GF-D8 (cell line): ENCODE data around the gene FIP1L1.
"Not testable (repeated sequence)": the region's sequence is repeated elsewhere in the genome, so short reads cannot be mapped to it uniquely, and the experiment has no call there.

Source experiments
- DNase-seq: peaks from one replicate; lab custom pipeline; 2025; lab: John Stamatoyannopoulos, UW

The FIP1L1 gene

GRCh38 chr4:53376900-53377299, 541 bp upstream of the FIP1L1 start:
- DNase-seq, result no peak

GRCh38 chr4:53378171-53378482, 686 bp downstream of the FIP1L1 start:
- DNase-seq, result no peak

- no peak for DNase-seq
Observed at GRCh38 chr4:53380221-53380620, 2.8 kb downstream of the FIP1L1 start.

GRCh38 chr4:53409479-53409878, 32.0 kb downstream of the FIP1L1 start:
- DNase-seq, result not testable (repeated sequence)

GRCh38 chr4:53419208-53419607, 41.8 kb downstream of the FIP1L1 start:
- DNase-seq, result no peak

- no peak for DNase-seq
Observed at GRCh38 chr4:53421791-53422190, 44.4 kb downstream of the FIP1L1 start.

GRCh38 chr4:53422367-53422766, 44.9 kb downstream of the FIP1L1 start:
- no peak for DNase-seq

GRCh38 chr4:53424280-53424679, 46.8 kb downstream of the FIP1L1 start:
- DNase-seq, result no peak

- no peak for DNase-seq
Observed at GRCh38 chr4:53427366-53427765, 49.9 kb downstream of the FIP1L1 start.

- peak; percentile 17 for DNase-seq
Observed at GRCh38 chr4:53431052-53431451, 53.6 kb downstream of the FIP1L1 start.

- no peak for DNase-seq
Observed at GRCh38 chr4:53432528-53433424, 55.3 kb downstream of the FIP1L1 start.

GRCh38 chr4:53436251-53436650, 58.8 kb downstream of the FIP1L1 start:
- DNase-seq, result no peak

- DNase-seq, result no peak
Observed at GRCh38 chr4:53441564-53441963, 64.1 kb downstream of the FIP1L1 start.

- no peak for DNase-seq
Observed at GRCh38 chr4:53444954-53445353, 67.5 kb downstream of the FIP1L1 start.

GRCh38 chr4:53450773-53451172, 73.3 kb downstream of the FIP1L1 start:
- no peak for DNase-seq

- no peak for DNase-seq
Observed at GRCh38 chr4:53453385-53453784, 75.9 kb downstream of the FIP1L1 start.

GRCh38 chr4:53455766-53456165, 78.3 kb downstream of the FIP1L1 start:
- DNase-seq, result no peak

- no peak for DNase-seq
Observed at GRCh38 chr4:53456178-53456577, 78.7 kb downstream of the FIP1L1 start.

GRCh38 chr4:53459548-53459947, 82.1 kb downstream of the FIP1L1 start:
- no peak for DNase-seq

GRCh38 chr4:53461244-53461643, 83.8 kb downstream of the FIP1L1 start:
- no peak for DNase-seq

GRCh38 chr4:53463340-53463739, 85.9 kb downstream of the FIP1L1 start:
- DNase-seq, result no peak

- no peak for DNase-seq
Observed at GRCh38 chr4:53465281-53465680, 87.8 kb downstream of the FIP1L1 start.

- no peak for DNase-seq
Observed at GRCh38 chr4:53465891-53466290, 88.5 kb downstream of the FIP1L1 start.

- DNase-seq, result not testable (repeated sequence)
Observed at GRCh38 chr4:53466576-53466975, 89.1 kb downstream of the FIP1L1 start.
